Measurements from ENCODE around the gene ARMC10. TPM values are rescaled to one million over a fixed set of nuclear protein-coding genes. Genes with fewer than 3 reads are reported as not detected.

Gene ARMC10
- total RNA-seq, 2 donors from 2014 or later: 46.3 to 48.9 TPM

- H3K9ac ChIP-seq (ENCODE audit: extremely low read depth, low read length, poor library complexity, severe bottlenecking): no peak overlapping the region
- Mint-ChIP-seq H3K27me3 (ENCODE audit: insufficient read depth) (no peaks in the 10 kb centered on the region), H3K27ac (no peak overlapping the region), H3K9me3 (peaks cover 1% of the 10 kb centered on the region), H3K4me1 (peaks cover 2% of the 10 kb centered on the region), H3K36me3 (ENCODE audit: low read depth) (peaks cover 9% of the 10 kb centered on the region), H3K4me3 (no peak overlapping the region)
- DNase-seq: no peak
- H3K27me3 ChIP-seq (ENCODE audit: control insufficient read depth, insufficient read depth, low read length, poor library complexity, severe bottlenecking): no peaks in the 10 kb centered on the region
- no peaks in the 10 kb centered on the region for H3K36me3 ChIP-seq (ENCODE audit: control insufficient read depth, insufficient read depth, low read length)
- no peaks in the 10 kb centered on the region for H3K9me3 ChIP-seq (ENCODE audit: control insufficient read depth, low read length)
- no peak overlapping the region for H3K27ac ChIP-seq (ENCODE audit: low read depth, low read length)
- WGBS, 2 experiments (ENCODE audit: insufficient coverage in 1 of 2, insufficient read length in 1 of 2): 88 to 93% methylated on average over 1 to 2 of the region's 2 CpGs
- no peak for TF ChIP-seq CTCF (conservative IDR thresholded peaks at IDR 0.05)
- no peaks in the 10 kb centered on the region for H3K4me1 ChIP-seq (ENCODE audit: control insufficient read depth, insufficient read depth, low read length)
- no peak overlapping the region for H3K4me3 ChIP-seq (ENCODE audit: low read length)
These were observed 15.5 kb upstream of the ARMC10 start for GRCh38 chr7:103059471-103059870.

GRCh38 chr7:103063895-103064294 is 11.0 kb upstream of the ARMC10 start:
- peak; percentile 56 for TF ChIP-seq CTCF (conservative IDR thresholded peaks at IDR 0.05)
- peaks cover 2% of the 10 kb centered on the region for H3K4me1 Mint-ChIP-seq
- no peak for DNase-seq
- Histone ChIP-seq H3K27me3 (ENCODE audit: control insufficient read depth, insufficient read depth, low read length, poor library complexity, severe bottlenecking) (no peaks in the 10 kb centered on the region), H3K9ac (ENCODE audit: extremely low read depth, low read length, poor library complexity, severe bottlenecking) (no peak overlapping the region), H3K9me3 (ENCODE audit: control insufficient read depth, low read length) (no peaks in the 10 kb centered on the region), H3K27ac (ENCODE audit: low read depth, low read length) (no peak overlapping the region), H3K4me3 (ENCODE audit: low read length) (no peak overlapping the region), H3K4me1 (ENCODE audit: control insufficient read depth, insufficient read depth, low read length) (no peaks in the 10 kb centered on the region), H3K36me3 (ENCODE audit: control insufficient read depth, insufficient read depth, low read length) (no peaks in the 10 kb centered on the region)
- no peaks in the 10 kb centered on the region for H3K27me3 Mint-ChIP-seq (ENCODE audit: insufficient read depth)
- H3K36me3 Mint-ChIP-seq (ENCODE audit: low read depth): peaks cover 11% of the 10 kb centered on the region
- H3K27ac Mint-ChIP-seq: no peak overlapping the region
- H3K4me3 Mint-ChIP-seq: no peak overlapping the region
- peaks cover 11% of the 10 kb centered on the region for H3K9me3 Mint-ChIP-seq
- WGBS, 2 experiments (ENCODE audit: insufficient coverage in 1 of 2, insufficient read length in 1 of 2): 91 to 93% methylated on average over 3 of the region's 3 CpGs

- no peaks in the 10 kb centered on the region for H3K4me1 ChIP-seq (ENCODE audit: control insufficient read depth, insufficient read depth, low read length)
- no peak overlapping the region for H3K4me3 ChIP-seq (ENCODE audit: low read length)
- H3K9me3 ChIP-seq (ENCODE audit: control insufficient read depth, low read length): peaks cover 6% of the 10 kb centered on the region
- Mint-ChIP-seq H3K4me1 (peaks cover 2% of the 10 kb centered on the region), H3K27me3 (ENCODE audit: insufficient read depth) (no peaks in the 10 kb centered on the region), H3K4me3 (no peak overlapping the region), H3K27ac (no peak overlapping the region), H3K36me3 (ENCODE audit: low read depth) (peaks cover 15% of the 10 kb centered on the region), H3K9me3 (peaks cover 20% of the 10 kb centered on the region)
- 19% methylated on average over 1 of the region's 1 CpG; no CpG with 5 or more reads in 1 of the 2 experiments for WGBS, 2 experiments (ENCODE audit: insufficient coverage in 1 of 2, insufficient read length in 1 of 2)
- peak; percentile 74 for DNase-seq
- peak; percentile 67 for TF ChIP-seq CTCF (conservative IDR thresholded peaks at IDR 0.05)
- H3K27ac ChIP-seq (ENCODE audit: low read depth, low read length): no peak overlapping the region
- no peaks in the 10 kb centered on the region for H3K27me3 ChIP-seq (ENCODE audit: control insufficient read depth, insufficient read depth, low read length, poor library complexity, severe bottlenecking)
- H3K36me3 ChIP-seq (ENCODE audit: control insufficient read depth, insufficient read depth, low read length): no peaks in the 10 kb centered on the region
- H3K9ac ChIP-seq (ENCODE audit: extremely low read depth, low read length, poor library complexity, severe bottlenecking): no peak overlapping the region
These were observed 9.3 kb upstream of the ARMC10 start for GRCh38 chr7:103065667-103066066.
